Measurements from ENCODE around the gene ACACA.

Gene ACACA

GRCh38 chr17:37301288-37301687, 105.3 kb downstream of the ACACA start:
- H3K9me2 ChIP-seq (replicated peaks; ENCODE audit: insufficient read depth, low read length) = no peaks in the 10 kb centered on the region
- H2AFZ ChIP-seq (ENCODE audit: low read length) = no peak overlapping the region
- H3K4me3 ChIP-seq (ENCODE audit: low read length) = no peak overlapping the region
- no peak overlapping the region for H3K9ac ChIP-seq (ENCODE audit: low read length)
- H3F3A ChIP-seq (ENCODE audit: insufficient read depth, low read length) = no peaks in the 10 kb centered on the region
- H3K36me3 ChIP-seq (replicated peaks; ENCODE audit: insufficient read depth, low read length) = no peaks in the 10 kb centered on the region
- H3K9me3 ChIP-seq (replicated peaks; ENCODE audit: insufficient read depth, low read length) = no peaks in the 10 kb centered on the region
- no peaks in the 10 kb centered on the region for H3K4me1 ChIP-seq (ENCODE audit: low read length)
- no peak overlapping the region for H3K27ac ChIP-seq (ENCODE audit: low read length)
- H3K79me2 ChIP-seq (ENCODE audit: low read length) = no peaks in the 10 kb centered on the region
- DNase-seq = no peak
- TF ChIP-seq EZH2phosphoT487 (IDR thresholded peaks at IDR 0.05; ENCODE audit: low read length) = no peak
- no peak for TF ChIP-seq EZH2 (optimal IDR thresholded peaks at IDR 0.05; ENCODE audit: low read depth, low read length)
- no peak for TF ChIP-seq CTCF (IDR thresholded peaks at IDR 0.05; ENCODE audit: low read length)
- H3K4me2 ChIP-seq (ENCODE audit: low read depth, low read length) = no peak overlapping the region
- no peaks in the 10 kb centered on the region for H4K20me1 ChIP-seq (ENCODE audit: insufficient read depth, low read length)
- no peaks in the 10 kb centered on the region for H3K27me3 ChIP-seq (replicated peaks; ENCODE audit: insufficient read depth, low read length)

GRCh38 chr17:37300683-37301082, 106.0 kb downstream of the ACACA start:
- H3K79me2 ChIP-seq (ENCODE audit: low read length) = no peaks in the 10 kb centered on the region
- no peaks in the 10 kb centered on the region for H3K9me3 ChIP-seq (replicated peaks; ENCODE audit: insufficient read depth, low read length)
- H3K27ac ChIP-seq (ENCODE audit: low read length) = no peak overlapping the region
- no peak for DNase-seq
- H4K20me1 ChIP-seq (ENCODE audit: insufficient read depth, low read length) = no peaks in the 10 kb centered on the region
- no peaks in the 10 kb centered on the region for H3K9me2 ChIP-seq (replicated peaks; ENCODE audit: insufficient read depth, low read length)
- H3K9ac ChIP-seq (ENCODE audit: low read length) = no peak overlapping the region
- no peaks in the 10 kb centered on the region for H3K36me3 ChIP-seq (replicated peaks; ENCODE audit: insufficient read depth, low read length)
- H3K4me3 ChIP-seq (ENCODE audit: low read length) = no peak overlapping the region
- H3K27me3 ChIP-seq (replicated peaks; ENCODE audit: insufficient read depth, low read length) = no peaks in the 10 kb centered on the region
- H3K4me2 ChIP-seq (ENCODE audit: low read depth, low read length) = no peak overlapping the region
- H3F3A ChIP-seq (ENCODE audit: insufficient read depth, low read length) = no peaks in the 10 kb centered on the region
- no peak overlapping the region for H2AFZ ChIP-seq (ENCODE audit: low read length)
- H3K4me1 ChIP-seq (ENCODE audit: low read length) = no peaks in the 10 kb centered on the region
- TF ChIP-seq EZH2phosphoT487 (IDR thresholded peaks at IDR 0.05; ENCODE audit: low read length) (no peak), CTCF (IDR thresholded peaks at IDR 0.05; ENCODE audit: low read length) (no peak), EZH2 (optimal IDR thresholded peaks at IDR 0.05; ENCODE audit: low read depth, low read length) (no peak)

GRCh38 chr17:37299257-37299980, 107.2 kb downstream of the ACACA start:
- no peaks in the 10 kb centered on the region for H3K27me3 ChIP-seq (replicated peaks; ENCODE audit: insufficient read depth, low read length)
- H3K9me3 ChIP-seq (replicated peaks; ENCODE audit: insufficient read depth, low read length) = no peaks in the 10 kb centered on the region
- H3K9ac ChIP-seq (ENCODE audit: low read length) = no peak overlapping the region
- H3K9me2 ChIP-seq (replicated peaks; ENCODE audit: insufficient read depth, low read length) = no peaks in the 10 kb centered on the region
- no peak overlapping the region for H3K4me2 ChIP-seq (ENCODE audit: low read depth, low read length)
- H3K4me1 ChIP-seq (ENCODE audit: low read length) = no peaks in the 10 kb centered on the region
- no peak overlapping the region for H3K27ac ChIP-seq (ENCODE audit: low read length)
- DNase-seq = no peak
- H4K20me1 ChIP-seq (ENCODE audit: insufficient read depth, low read length) = no peaks in the 10 kb centered on the region
- H3K79me2 ChIP-seq (ENCODE audit: low read length) = no peaks in the 10 kb centered on the region
- no peaks in the 10 kb centered on the region for H3K36me3 ChIP-seq (replicated peaks; ENCODE audit: insufficient read depth, low read length)
- no peaks in the 10 kb centered on the region for H3F3A ChIP-seq (ENCODE audit: insufficient read depth, low read length)
- H2AFZ ChIP-seq (ENCODE audit: low read length) = no peak overlapping the region
- TF ChIP-seq EZH2phosphoT487 (IDR thresholded peaks at IDR 0.05; ENCODE audit: low read length) (no peak), CTCF (IDR thresholded peaks at IDR 0.05; ENCODE audit: low read length) (no peak), EZH2 (optimal IDR thresholded peaks at IDR 0.05; ENCODE audit: low read depth, low read length) (no peak)
- no peak overlapping the region for H3K4me3 ChIP-seq (ENCODE audit: low read length)

Measured in MM.1S (cell line).